Stimulated activated CD8-positive, alpha-beta memory T cell treated with anti-CD3 and anti-CD28 coated beads, Interleukin-4, amount 100 ng/mL, for 24 hours (primary cell): ENCODE measurements around the gene GPBP1L1.
"Not testable (repeated sequence)": the region's sequence is repeated elsewhere in the genome, so short reads cannot be mapped to it uniquely, and the experiment has no call there.

ENCODE experiments used
- DNase-seq: peaks from one replicate; pipeline ENCODE4 v3.0.0-alpha.2; 2020; ENCODE audit warnings: low read depth

The GPBP1L1 gene, protein sequence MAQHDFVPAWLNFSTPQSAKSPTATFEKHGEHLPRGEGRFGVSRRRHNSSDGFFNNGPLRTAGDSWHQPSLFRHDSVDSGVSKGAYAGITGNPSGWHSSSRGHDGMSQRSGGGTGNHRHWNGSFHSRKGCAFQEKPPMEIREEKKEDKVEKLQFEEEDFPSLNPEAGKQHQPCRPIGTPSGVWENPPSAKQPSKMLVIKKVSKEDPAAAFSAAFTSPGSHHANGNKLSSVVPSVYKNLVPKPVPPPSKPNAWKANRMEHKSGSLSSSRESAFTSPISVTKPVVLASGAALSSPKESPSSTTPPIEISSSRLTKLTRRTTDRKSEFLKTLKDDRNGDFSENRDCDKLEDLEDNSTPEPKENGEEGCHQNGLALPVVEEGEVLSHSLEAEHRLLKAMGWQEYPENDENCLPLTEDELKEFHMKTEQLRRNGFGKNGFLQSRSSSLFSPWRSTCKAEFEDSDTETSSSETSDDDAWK

DNA sequence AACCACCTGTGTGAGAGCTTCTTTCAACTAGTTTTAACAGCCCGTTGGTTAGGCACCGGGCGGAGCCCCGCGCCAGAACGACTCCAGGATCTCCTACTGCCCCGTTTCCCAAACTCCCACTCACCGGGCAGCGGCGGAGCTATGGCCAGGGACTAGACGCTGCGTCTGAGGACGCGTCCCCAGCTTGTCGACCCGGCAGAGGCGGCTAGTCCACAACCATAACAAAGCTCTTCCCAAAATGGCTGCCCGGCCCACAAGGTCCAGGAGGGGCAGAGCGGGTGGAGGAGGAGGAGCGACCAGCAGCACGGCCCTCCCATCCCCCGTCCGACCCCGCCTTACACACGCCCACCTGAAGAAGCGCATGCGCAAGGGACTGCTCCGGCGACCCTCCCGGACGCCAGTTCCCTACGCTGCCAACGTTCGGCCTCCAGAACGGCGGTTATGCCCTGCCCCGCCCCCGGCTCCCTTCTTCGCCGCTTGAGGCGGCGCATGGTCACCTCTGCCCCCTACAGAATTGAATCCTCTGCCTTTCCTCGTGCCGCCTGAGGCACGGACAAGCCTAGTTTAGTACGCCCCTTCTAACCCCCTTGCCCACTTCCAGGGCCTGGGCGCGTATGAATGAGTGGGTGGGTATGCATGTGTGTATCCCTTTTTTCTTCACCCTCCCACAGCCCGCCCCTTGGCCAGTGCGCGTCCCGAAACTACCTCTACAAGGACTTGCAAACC lies at the start of gene GPBP1L1:
Gene GPBP1L1, minus strand, starts transcription at position 246 of the 726 bp plus-strand sequence. CDS start 27,446 bp downstream, outside the sequence.
- DNase-seq = peak; percentile 97

- DNase-seq = no peak
Observed at GRCh38 chr1:45730780-45731319, 44.5 kb upstream of the GPBP1L1 start.

DNA sequence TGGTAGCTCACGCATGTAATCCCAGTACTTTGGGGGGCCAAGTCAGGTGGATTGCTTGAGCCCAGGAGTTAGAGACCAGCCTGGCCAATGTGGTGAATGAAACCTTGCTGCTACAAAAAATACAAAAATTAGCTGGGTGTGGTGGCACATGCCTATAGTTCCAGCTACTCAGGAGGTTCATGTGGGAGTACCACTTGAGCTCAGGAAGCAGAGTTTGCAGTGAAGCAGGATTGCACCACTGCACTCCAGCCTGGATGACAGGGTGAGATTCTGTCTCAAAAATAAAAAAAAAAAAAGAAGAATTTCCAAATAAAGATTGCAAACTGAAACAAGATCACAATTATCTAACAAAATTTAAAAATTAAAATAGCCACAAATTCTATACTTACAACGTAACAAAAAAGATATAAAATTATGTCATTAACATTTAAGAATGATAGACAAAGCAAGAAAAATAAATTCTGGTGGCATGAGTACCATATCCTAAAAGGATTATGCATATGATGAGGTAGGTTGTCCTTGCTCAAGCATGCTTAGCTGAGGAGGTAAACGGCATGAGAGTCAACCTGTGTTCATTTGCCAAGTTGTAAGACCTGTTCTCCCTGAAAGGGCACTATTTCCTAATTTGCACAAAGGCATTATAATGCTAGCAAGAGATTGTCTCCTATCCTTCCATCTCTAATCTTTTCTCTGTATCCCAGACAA lies 43.9 kb upstream of the GPBP1L1 start:
- DNase-seq = no peak

DNA sequence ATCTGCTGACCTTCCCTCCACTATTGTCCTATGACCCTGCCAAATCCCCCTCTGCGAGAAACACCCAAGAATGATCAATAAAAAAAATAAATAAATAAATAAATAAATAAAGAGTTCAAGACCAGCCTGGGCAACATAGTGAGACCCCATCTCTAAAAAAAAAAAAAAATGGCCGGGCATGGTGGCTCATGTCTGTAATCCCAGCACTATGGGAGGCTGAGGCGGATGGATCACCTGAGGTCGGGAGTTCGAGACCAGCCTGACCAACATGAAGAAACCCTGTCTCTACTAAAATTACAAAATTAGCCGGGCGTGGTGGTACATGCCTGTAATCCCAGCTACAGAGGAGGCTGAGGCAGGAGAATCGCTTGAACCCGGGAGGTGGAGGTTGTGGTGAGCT lies 39.7 kb upstream of the GPBP1L1 start:
- not testable (repeated sequence) for DNase-seq

DNA sequence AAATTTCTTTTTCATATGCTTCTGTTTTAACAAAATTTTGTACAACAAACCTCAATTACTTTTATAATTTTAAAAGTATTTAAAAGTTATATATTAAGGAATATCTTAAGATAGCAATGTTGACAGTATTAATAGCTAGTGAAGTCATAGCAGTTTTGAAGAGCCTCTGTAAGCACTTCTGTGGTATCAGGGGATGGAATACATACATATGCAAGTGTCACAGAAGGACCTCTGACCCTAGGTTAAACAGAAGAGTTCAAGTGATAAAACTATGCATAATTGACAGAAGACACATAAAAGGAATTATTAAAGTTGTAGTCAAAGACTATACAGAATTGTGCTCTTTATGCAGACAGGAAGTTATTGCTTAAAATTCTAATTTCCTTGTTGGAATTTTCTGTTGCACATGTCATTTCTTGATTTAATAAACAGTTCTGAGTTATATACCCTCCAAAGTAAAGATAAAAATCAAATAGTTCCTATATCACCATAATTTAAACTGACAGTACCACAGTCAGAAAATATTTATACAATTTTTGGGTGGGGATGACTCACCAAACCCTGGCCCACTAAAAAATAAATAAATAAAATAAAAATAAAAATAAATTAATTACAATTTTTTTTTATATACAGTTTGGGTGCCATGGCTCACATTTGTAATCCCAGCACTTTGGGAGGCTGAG lies 37.1 kb upstream of the GPBP1L1 start:
- no peak for DNase-seq

GRCh38 chr1:45722809-45723208 lies 36.5 kb upstream of the GPBP1L1 start:
- DNase-seq = no peak

DNA sequence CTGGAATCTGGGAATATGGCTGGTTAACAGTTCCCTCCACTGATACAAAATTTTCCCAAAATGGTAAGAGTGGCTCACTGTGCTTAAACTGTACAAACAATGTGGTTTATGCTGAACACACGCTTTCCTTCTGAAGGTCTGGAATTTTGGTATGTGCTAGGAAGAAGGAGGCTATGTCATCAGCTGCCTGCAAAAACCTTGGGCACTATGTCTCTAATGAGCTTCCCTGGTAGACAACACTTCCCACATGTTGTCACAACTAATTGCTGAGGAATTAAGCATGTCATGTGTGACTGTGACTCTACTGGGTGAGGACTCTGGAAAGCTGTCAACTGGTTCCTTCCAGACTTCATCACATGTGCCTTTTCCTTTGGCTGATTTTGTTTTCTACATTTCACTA lies 34.9 kb upstream of the GPBP1L1 start:
- no peak for DNase-seq

DNA sequence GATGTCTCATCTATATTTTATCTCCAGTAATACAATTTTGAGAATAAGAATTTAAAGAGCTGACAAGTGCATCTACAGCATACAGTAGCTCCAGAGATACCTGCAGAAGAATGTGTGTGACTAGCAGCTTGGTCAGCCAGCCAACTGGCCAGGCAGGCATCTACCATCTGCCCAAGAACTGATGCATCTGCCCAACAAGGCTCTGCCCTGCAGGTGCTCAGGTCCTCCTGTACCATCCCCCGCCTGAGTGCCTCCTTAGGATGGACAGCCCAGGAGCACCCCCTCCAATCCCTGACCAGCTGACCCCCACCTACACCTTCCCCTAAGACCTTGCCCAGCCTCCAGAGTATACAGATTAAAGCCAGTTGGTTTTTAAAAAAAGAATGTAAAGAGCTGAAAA lies 32.0 kb upstream of the GPBP1L1 start:
- no peak for DNase-seq

DNA sequence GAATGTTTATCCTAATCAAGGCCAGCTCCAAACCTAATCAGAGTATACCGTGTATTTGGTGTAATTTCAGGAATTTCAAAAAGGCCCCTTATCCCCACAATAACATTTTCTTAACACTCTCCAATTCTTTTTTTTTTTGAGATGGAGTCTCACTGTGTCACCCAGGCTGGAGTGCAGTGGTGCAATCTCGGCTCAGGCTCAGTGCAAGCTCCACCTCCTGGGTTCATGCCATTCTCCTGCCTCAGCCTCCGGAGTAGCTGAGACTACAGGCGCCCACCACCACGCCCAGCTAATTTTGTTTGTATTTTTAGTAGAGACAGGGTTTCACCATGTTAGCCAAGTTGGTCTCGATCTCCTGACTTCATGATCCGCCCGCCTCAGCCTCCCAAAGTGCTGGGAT lies 31.1 kb upstream of the GPBP1L1 start:
- DNase-seq = not testable (repeated sequence)

DNA sequence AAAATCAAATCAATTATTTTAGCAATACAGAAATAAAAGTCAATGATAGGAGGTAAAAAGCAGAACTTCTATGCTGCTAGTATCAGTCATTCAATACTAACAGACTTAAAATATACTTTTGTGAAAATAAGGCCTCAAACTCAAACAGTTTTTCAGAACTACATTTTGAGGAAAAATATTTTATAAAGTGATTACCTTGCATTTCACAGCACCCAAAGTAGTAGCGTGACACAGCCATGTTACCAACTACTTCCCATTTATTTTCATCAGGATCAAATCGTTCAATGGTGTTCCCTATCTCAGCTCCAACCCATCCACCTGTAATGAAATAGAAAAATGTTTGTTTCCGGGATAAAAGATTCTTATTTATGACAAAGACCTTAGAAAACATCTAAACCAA lies 30.4 kb upstream of the GPBP1L1 start:
- DNase-seq = no peak

DNA sequence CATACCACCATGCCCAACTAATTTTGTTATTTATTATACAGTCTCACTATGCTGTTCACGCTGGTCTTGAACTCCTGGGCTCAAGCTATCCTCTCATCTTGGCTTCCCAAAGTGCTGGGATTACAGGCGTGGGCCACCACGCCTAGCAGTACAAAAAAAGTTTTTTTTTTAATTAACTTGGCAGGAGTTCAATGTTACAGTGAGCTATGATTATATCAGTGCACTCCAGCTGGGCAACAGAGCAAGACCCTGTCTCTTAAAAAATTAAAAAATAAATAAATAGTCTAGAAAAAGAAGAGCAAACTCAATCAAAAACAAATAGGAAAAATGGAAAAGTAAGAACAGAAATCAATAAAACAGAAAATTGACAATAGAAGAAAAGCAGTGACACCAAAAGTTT lies 27.4 kb upstream of the GPBP1L1 start:
- DNase-seq = no peak

GRCh38 chr1:45704637-45705036 lies 18.3 kb upstream of the GPBP1L1 start:
- no peak for DNase-seq

GRCh38 chr1:45694823-45695222 lies 8.5 kb upstream of the GPBP1L1 start:
- DNase-seq = no peak

DNA sequence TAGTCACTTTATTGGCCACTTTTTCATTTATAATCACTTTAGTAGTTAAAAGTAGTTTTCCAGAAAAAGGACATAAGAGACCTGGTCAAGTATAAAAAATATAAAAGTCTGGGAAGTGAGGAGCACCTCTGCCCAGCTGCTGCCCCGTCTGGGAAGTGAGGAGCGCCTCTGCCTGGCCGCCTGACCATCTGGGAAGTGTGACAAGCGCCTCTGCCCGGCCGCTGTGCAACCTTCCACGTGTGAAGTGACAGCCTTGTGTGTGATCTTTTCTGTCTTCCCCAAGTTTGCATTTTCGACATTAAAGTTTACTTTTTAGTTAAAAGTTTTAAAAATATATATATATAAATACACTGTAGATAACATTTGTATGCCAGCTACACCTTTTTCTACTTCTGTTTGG lies 7.5 kb upstream of the GPBP1L1 start:
- DNase-seq = not testable (repeated sequence)

DNA sequence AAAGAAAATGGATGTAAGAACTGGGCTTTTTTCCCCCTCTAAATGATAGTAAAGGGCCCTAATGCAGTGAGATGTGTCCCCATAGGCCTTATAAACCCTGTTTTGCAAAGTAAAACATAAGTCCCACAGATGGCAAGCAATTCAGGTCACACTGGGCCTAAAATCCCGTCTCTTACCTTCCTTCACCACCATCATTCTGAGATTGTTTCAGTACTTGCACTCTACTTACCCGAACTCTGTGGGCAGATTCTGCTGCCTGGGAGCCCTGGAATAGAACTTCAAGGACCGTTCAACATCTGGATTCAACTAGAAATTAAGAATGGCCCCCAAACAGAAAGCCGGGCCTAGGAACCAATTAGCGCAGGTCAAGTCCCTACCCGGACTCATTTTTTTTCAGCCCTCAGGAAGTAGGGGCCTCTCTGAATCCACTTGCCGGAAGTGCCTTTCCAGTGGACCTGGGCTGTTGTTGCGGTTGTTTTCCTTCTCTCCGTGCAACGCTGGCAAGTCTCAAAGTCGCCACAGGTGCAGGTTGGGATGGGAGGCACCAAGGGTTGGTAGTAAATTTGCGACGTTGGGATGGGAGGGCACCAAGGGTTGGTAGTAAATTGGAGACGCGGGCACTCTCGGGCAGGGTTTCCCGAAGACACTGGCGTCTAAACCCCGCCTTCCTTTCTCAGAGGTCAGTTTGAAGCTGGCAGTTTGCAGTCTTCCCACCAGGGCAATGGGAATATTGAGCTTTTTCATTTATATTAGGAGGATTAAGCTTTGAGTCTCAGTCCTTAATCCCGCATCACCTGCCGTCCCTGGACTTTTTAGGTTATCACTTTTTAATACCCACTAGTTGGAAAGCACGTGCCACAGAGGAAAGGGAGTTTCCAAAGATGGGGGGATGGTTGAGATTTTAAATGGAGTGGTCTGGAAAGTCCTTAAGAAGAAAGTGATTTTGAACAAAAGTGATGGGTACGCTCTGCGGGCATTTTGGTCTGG lies 1.7 kb upstream of the GPBP1L1 start, which contains the start of gene TMEM69:
Gene TMEM69, plus strand, starts transcription at position 428 of the 987 bp plus-strand sequence. CDS start 2,888 bp downstream, outside the sequence.
- peak; percentile 54 for DNase-seq

DNA sequence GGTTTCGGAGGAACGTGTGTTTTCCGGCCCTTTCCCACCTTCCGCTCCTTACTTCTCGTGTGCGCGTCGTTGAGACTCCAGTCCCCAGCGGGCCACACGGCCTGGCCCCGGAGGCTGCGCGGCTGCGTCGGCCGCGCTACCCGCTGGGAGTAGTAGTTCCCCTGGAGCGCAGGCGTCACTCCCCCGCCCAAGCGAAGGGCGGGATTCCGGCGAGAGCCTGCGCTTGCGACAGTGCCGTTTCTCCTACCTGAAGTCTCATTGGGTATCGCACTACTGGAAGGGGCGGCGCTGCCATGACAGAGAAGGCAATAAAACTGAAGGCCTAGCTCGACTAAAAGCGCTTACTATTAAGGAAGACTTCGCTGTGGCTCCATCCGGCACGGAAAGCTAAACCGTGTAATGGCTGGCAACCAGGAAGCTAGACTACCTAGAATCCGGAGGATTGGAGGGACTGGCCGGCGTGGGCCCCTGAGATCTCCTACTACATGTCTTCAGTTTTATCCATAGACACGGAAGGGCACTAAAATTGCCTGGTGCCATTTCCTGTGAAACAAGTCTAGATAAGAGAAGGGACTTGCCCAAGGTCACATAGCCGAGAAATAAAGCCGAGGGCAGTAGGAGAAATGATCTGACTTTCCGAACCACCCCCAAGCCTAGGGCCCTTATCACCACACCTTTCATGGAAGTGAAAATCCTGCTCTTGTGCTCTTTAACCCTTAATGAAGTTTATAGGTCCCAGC lies 851 bp upstream of the GPBP1L1 start:
- peak; percentile 93 for DNase-seq

DNA sequence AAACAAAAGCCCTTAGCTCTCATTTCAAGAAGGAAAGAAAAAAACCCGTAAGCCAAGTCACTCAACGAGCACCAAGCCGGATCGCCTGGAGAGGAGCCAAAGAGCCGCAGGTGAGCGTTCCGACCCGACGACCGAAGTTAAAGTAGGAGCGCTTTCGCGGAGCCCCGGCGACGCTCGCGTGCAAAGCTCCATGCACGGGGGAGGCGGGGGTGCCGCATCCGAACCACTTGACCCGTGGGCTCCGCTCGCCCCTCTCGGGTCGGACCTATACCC lies 382 bp downstream of the GPBP1L1 start:
- DNase-seq = peak; percentile 46

DNA sequence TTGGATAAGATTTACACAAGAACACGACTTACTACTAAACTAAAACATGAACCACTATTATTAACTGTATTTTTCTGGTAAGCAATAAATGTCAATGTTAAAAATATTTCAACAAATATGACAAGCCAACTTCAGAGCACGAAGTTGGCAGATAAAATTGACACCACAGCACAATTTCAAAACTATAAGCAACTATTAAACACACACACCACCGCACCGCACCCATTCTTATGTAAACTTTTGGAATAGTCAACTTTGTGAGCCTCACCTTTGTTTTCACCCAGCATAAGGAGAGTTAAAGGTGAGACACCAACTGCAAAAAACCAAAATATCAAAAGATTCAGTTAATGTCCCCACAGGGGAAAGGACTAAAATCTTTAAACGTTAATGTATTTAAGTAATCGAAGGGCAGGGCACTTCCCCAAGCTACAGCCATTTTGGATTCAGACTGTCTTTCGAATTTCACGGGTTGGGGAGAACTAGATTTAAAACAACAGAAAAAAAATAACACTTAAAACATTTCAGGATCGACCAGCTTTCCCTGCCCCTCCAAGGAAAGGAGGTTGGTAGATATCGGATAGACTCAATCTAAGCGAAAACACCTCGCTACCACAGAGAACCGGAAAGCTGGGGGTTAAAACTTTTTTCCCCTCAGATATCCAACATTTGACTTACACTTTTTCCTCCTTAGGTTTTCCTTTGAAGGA lies 872 bp downstream of the GPBP1L1 start:
- DNase-seq = no peak

- no peak for DNase-seq
Observed at GRCh38 chr1:45684402-45684801, 1.9 kb downstream of the GPBP1L1 start.
